Stomach (tissue), 9 donors: ENCODE measurements around the gene RNF220. TPM values are rescaled to one million over a fixed set of nuclear protein-coding genes. Genes with fewer than 3 reads are reported as not detected.

Source experiments
- DNase-seq, 2 donors: peaks; one replicate each; pipeline versions ENCODE4 v3.0.0 to v3.0.0-alpha.2; 2013 to 2019
- H3K27ac ChIP-seq, 5 donors: fragments of 200-600 bp in 4 of 5; sonication (generic) in 4 of 5; one replicate each; pipeline ENCODE4 v1.5.1; 2013 to 2019; ENCODE audit warnings: mild to moderate bottlenecking in 1 of 5, moderate library complexity in 1 of 5
- H3K27me3 ChIP-seq, 3 donors: fragments of 200-600 bp; sonication (generic); one replicate each; pipeline ENCODE4 v1.5.1; 2017 to 2019; ENCODE audit warnings: mixed run types in 1 of 3
- H3K36me3 ChIP-seq, 4 donors: fragments of 200-600 bp; sonication (generic); 1 replicate in 3 of 4; 2 replicates in 1 of 4; pipeline ENCODE4 v1.5.1; 2016 to 2019
- H3K4me1 ChIP-seq, 4 donors: fragments of 200-600 bp; sonication (generic); one replicate each; pipeline ENCODE4 v1.5.1; 2016 to 2019
- H3K4me3 ChIP-seq, 4 donors: fragments of 200-600 bp; sonication (generic) in 3 of 4; one replicate each; pipeline ENCODE4 v1.5.1; 2016 to 2019; ENCODE audit warnings: mild to moderate bottlenecking in 1 of 4
- H3K9me3 ChIP-seq, 4 donors: fragments of 200-600 bp; sonication (generic); one replicate each; pipeline ENCODE4 v1.5.1; 2016 to 2019
- EP300 ChIP-seq: sonication (generic); formaldehyde crosslinking; IDR thresholded peaks from one replicate; pipeline ENCODE4 v1.6.1; 2017; ENCODE audit warnings: antibody characterized with exemption
- POLR2A ChIP-seq, 4 donors: fragments of 450-650 bp; IDR thresholded peaks; one replicate each; pipeline ENCODE4 v1.6.1; 2016; ENCODE audit warnings: antibody characterized with exemption in 4 of 4, control low read depth in 2 of 4, mild to moderate bottlenecking in 1 of 4, moderate library complexity in 1 of 4
- POLR2AphosphoS5 ChIP-seq, 3 donors: sonication (generic); formaldehyde crosslinking; IDR thresholded peaks; one replicate each; pipeline ENCODE4 v1.6.1; 2016; ENCODE audit warnings: antibody characterized with exemption in 3 of 3
- WGBS, 5 donors: extraction: QIAGEN DNeasy Blood & Tissue Kit in 3 of 5; methylation state at CpG; one replicate each; pipeline versions ENCODE4 v1.1.5 to v1.1.7; 2013 to 2018; 5-methylcytosine and 5-hydroxymethylcytosine counted together
- intact Hi-C: fragments of 100-400 bp; cut with DNase I; formaldehyde crosslinking; loops from one replicate; pipeline ENCODE4 v1.15.1; 2023; ENCODE audit warnings: low total_unique reads
- polyA plus RNA-seq, 3 donors: library from polyadenylated mRNA; stranded (reverse); fragments of 200-250 nt; gene quantifications; one replicate each; pipeline ENCODE4 v1.2.3, GENCODE V29; 2013
- total RNA-seq, 5 donors: library from RNA; depleted of rRNA; stranded (reverse); fragments of >200 nt; gene quantifications; one replicate each; pipeline versions ENCODE4 v1.1.0 to v1.2.3, GENCODE V29; 2014 to 2016
- TF ChIP-seq, protein P1 (sequence below), 7 experiments: fragments of 450-650 bp in 4 of 7; fragments of 200-600 bp in 3 of 7; sonication (generic) in 3 of 7; IDR thresholded peaks; one replicate each; pipeline ENCODE4 v1.5.1; 2016 to 2019; ENCODE audit warnings: antibody characterized with exemption in 7 of 7, control low read depth in 2 of 7, mild to moderate bottlenecking in 1 of 7
- donor health status: healthy with polysubstance abuse.
- donor health status: Bipolar disorder and iron deficiency.
- donor health status: healthy.

The RNF220 gene
- total and polyA plus RNA-seq, 8 donors: 21.0 to 207 (median 47.2) TPM

DNA sequence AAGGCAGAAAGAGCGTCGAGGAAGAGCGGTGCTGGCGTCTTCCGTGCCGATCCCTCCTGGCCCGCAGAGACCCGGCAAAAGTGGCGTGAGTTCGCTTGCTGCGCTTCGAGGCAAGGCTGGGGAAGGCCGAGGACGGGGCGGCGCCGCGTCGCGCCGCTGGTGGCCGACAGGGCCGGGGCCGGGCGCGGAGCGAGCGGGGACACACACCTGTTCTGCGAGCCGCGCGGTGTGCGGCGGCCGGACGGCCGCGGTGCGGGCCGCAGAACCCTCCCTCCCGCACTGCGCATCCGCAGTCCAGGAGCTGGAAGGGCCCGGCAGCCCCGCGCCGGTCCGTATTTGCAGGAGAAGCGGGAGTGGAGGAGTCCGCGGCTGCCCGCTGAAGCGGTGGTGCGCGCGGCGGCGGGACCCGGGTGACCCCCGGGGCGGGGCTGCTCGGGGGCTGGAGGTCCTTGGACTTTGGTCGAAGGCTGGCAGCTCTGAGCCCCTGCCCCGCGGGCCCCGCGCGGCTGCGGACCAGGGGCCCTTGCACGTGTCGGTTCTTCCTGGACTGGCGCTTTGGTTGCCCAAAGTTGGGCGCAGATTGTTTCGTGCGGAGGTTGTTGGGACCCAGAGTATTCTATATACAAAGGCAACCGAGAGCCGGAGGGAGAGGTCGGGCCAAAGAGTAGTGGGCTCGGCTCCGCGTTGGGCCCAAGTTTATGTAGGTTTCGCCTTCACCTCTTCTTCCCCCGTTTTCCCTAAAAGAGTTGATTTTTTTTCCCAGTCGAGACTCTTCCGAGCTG is 2.6 kb downstream of the RNF220 start:
- Histone ChIP-seq H3K4me3 (peak overlapping the region; percentile 36 to 62 (median 46)), H3K27me3 (peaks cover 52 to 100% (median 96%) of the 10 kb centered on the region in 3 donors), H3K4me1 (peaks cover 34 to 49% (median 40%) of the 10 kb centered on the region in 4 donors), H3K27ac (no peak overlapping the region), H3K36me3 (no peaks in the 10 kb centered on the region), H3K9me3 (peaks cover 0 to 11% (median 3%) of the 10 kb centered on the region in 4 donors)
- DNase-seq: peak in 1 of 2 donors; percentile 51
- no peak for TF ChIP-seq POLR2AphosphoS5 (IDR thresholded peaks at IDR 0.05)
- TF ChIP-seq EP300: no peak
- TF ChIP-seq, protein P1, sequence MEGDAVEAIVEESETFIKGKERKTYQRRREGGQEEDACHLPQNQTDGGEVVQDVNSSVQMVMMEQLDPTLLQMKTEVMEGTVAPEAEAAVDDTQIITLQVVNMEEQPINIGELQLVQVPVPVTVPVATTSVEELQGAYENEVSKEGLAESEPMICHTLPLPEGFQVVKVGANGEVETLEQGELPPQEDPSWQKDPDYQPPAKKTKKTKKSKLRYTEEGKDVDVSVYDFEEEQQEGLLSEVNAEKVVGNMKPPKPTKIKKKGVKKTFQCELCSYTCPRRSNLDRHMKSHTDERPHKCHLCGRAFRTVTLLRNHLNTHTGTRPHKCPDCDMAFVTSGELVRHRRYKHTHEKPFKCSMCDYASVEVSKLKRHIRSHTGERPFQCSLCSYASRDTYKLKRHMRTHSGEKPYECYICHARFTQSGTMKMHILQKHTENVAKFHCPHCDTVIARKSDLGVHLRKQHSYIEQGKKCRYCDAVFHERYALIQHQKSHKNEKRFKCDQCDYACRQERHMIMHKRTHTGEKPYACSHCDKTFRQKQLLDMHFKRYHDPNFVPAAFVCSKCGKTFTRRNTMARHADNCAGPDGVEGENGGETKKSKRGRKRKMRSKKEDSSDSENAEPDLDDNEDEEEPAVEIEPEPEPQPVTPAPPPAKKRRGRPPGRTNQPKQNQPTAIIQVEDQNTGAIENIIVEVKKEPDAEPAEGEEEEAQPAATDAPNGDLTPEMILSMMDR (IDR thresholded peaks at IDR 0.05): no peak
- no peak for TF ChIP-seq POLR2A (IDR thresholded peaks at IDR 0.05)
- intact Hi-C loops: no loop called here
- WGBS, 5 donors: 3 to 11% (median 6%) methylated on average over 29 to 85 of the region's 85 CpGs

DNA sequence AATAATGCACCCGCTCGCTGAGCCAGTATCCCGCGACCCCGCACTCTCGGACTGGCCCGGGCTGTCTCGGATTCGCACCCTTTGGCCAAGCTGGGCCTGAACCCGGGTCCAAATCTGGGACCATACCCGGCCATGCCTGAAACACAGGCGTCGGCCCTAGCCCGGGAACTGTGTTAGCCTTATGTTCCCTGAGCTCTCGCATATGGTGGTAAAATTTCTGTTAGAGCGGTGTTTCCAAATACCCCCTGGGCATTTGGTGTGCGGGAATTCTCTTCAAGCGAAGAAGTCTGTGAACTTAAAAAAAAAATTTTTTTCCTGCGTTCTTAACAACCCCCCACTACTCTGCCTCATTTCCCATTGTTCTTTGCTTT is 3.1 kb downstream of the RNF220 start:
- H3K27ac ChIP-seq: no peak overlapping the region
- intact Hi-C loops: no loop called here
- H3K36me3 ChIP-seq: no peaks in the 10 kb centered on the region
- TF ChIP-seq, protein P1 (IDR thresholded peaks at IDR 0.05): no peak
- no peak for TF ChIP-seq POLR2AphosphoS5 (IDR thresholded peaks at IDR 0.05)
- no peak for TF ChIP-seq EP300
- TF ChIP-seq POLR2A (IDR thresholded peaks at IDR 0.05): no peak
- H3K4me3 ChIP-seq: peak overlapping the region in 2 of 4 donors; percentile 50 to 62
- peaks cover 0 to 11% (median 3%) of the 10 kb centered on the region in 4 donors for H3K9me3 ChIP-seq
- peaks cover 46 to 100% (median 95%) of the 10 kb centered on the region in 3 donors for H3K27me3 ChIP-seq
- peaks cover 34 to 49% (median 40%) of the 10 kb centered on the region in 4 donors for H3K4me1 ChIP-seq
- peak in 1 of 2 donors; percentile 30 for DNase-seq
- 13 to 24% (median 16%) methylated on average over 19 of the region's 19 CpGs for WGBS, 5 donors

DNA sequence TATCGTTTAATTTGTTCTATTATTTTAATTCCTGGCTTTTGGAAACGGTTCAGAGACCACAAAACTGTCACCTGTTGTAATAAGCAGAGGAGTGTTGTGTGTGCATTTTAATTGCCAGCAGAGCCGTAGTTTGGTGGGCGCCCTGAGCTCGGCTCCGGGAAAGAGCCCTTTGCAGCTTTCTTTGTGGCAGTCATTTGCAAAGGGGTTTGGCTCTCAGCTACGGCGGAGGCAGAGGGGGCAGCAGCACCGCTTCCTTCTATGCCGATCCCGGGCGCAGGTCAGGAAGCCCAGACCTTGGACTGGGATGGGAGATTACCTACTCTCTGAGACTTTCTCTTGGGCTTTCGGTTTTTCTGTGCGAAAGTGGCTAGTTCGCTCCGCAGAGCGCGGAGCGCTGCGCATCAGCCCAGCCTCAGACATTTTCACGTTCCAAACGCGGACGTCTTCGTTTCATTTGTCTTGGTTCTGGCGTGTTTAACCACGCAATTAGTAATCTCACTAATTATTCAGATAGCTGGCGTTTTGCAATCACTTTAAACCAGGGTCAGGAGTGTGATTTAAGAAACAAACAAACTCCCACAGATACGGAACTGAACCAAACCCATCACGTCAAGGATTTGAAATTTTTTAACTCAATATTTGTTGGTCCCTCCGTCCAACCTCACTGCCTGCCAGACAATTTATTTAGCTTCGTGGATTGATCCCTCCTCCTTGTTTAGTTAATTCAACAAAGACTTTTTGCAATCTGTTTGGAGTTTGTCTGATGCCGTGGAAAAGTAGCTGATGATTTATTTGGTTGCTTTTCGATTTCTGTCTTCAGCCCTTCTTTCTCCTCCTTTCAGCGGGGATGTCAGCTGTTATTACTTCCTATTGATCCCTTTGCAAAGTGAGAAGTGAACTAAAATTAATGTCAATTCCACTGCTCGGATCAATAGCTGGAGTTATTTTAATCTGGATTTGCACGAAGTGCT is 3.9 kb downstream of the RNF220 start:
- DNase-seq: peak in 1 of 2 donors; percentile 49
- TF ChIP-seq, protein P1 (IDR thresholded peaks at IDR 0.05): no peak
- TF ChIP-seq POLR2A (IDR thresholded peaks at IDR 0.05) (no peak), EP300 (no peak), POLR2AphosphoS5 (IDR thresholded peaks at IDR 0.05) (no peak)
- Histone ChIP-seq H3K27ac (no peak overlapping the region), H3K27me3 (peaks cover 41 to 100% (median 99%) of the 10 kb centered on the region in 3 donors), H3K9me3 (peaks cover 0 to 11% (median 3%) of the 10 kb centered on the region in 4 donors), H3K4me1 (peaks cover 34 to 49% (median 40%) of the 10 kb centered on the region in 4 donors), H3K36me3 (no peaks in the 10 kb centered on the region), H3K4me3 (peak overlapping the region in 2 of 4 donors; percentile 6 to 62)
- WGBS, 5 donors: 9 to 14% (median 12%) methylated on average over 37 of the region's 37 CpGs
- intact Hi-C loops: no loop called here

DNA sequence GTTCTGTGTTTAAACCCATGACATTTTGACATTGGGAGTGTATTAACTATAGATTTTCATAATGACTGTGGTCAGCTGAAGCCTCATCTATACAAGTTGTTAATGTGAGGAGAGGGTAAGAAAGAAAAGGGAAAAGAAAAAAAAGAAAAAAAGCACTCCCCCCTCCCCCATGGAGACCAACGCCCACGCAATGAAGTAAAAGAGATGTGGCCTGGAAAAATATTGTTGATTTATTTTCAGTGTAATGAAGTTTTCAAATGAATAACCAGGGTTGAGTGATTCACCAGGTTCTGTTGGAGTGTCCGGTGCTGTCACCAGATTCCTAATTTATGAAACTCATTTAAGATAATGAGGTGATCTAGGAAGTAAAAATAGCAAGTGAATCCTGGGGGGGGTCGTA is 4.7 kb downstream of the RNF220 start:
- WGBS, 5 donors: 43 to 53% (median 52%) methylated on average over 4 of the region's 4 CpGs
- TF ChIP-seq POLR2A (IDR thresholded peaks at IDR 0.05): no peak
- no peak for TF ChIP-seq POLR2AphosphoS5 (IDR thresholded peaks at IDR 0.05)
- TF ChIP-seq EP300: no peak
- intact Hi-C loops: no loop called here
- no peak overlapping the region for H3K4me3 ChIP-seq
- no peak overlapping the region for H3K27ac ChIP-seq
- H3K4me1 ChIP-seq: peaks cover 34 to 46% (median 38%) of the 10 kb centered on the region in 4 donors
- H3K36me3 ChIP-seq: no peaks in the 10 kb centered on the region
- H3K9me3 ChIP-seq: peaks cover 0 to 11% (median 3%) of the 10 kb centered on the region in 4 donors
- DNase-seq: no peak
- peaks cover 38 to 100% (median 98%) of the 10 kb centered on the region in 3 donors for H3K27me3 ChIP-seq
